ENCODE measurements around the gene SERTAD4. TPM values are rescaled to one million over a fixed set of nuclear protein-coding genes. Genes with fewer than 3 reads are reported as not detected.
A peak's percentile ranks its signal among the peaks of the same experiment; 100 is the strongest.

The SERTAD4 gene
- total and polyA plus RNA-seq, 2 donors (not counting 1 experiment from before 2014, with no cell fraction given) = 0.17 to 7.6 TPM

DNA sequence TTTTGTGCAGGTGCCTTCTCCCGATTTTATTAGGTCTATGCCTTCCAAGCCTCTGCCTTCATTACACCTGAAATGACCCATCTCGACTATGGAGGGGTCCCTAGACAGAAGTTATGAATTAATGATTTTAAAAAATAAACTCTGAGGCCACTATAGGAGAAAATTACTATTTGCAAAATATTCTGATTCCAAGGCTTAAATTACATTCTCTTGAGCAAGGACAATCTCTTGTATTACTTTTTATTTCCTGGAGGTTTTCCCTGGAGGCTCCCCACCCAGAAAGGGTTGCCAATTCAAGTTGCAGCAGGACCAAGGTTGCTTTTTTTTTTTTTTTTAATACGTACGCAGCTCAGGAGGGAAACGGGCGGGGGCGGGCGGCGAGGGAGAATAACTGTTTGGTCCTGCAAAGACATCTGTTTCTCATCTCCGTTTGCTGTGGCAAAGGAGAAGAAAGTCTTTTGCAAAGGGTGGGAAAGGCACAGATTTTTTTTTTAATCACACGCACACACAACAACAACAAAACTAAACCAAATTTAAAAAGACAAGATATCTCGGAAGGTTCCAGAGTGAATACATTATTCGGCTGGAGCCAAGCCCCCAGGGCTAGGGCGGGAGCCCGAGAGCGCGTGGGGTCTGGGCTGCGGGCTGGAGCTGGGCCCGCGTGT is 618 bp upstream of the SERTAD4 start:
- no peaks in the 10 kb centered on the region for H4K20me1 ChIP-seq (ENCODE audit: control insufficient read depth, extremely low read depth, insufficient read depth, low read length)
- H3K9me3 ChIP-seq (ENCODE audit: control insufficient read depth, insufficient read depth, low read depth, low read length) = no peaks in the 10 kb centered on the region
- H2AFZ ChIP-seq (ENCODE audit: low read length) = no peak overlapping the region
- no peaks in the 10 kb centered on the region for H3K36me3 ChIP-seq (ENCODE audit: control insufficient read depth, insufficient read depth, low read length)
- H3K4me2 ChIP-seq (ENCODE audit: extremely low read depth, insufficient read depth, low read length) = no peak overlapping the region
- H3K9ac ChIP-seq (ENCODE audit: insufficient read depth, low read length) = no peak overlapping the region
- H3K79me2 ChIP-seq (ENCODE audit: control insufficient read depth, insufficient read depth, low read length) = no peaks in the 10 kb centered on the region
- DNase-seq (ENCODE audit: low read depth in 2 of 2) = peak; percentile 20 to 66
- peaks cover 2% of the 10 kb centered on the region for H3K4me1 ChIP-seq (ENCODE audit: control insufficient read depth, extremely low read depth, insufficient read depth, low read length)
- peaks cover 4% of the 10 kb centered on the region for H3K27me3 ChIP-seq (ENCODE audit: control insufficient read depth, insufficient read depth, low read length)
- TF ChIP-seq EZH2 (IDR thresholded peaks at IDR 0.05; ENCODE audit: low read length, missing control alignments) (no peak), CTCF (conservative IDR thresholded peaks at IDR 0.05 in 1 of 2, IDR thresholded peaks at IDR 0.05 in 1 of 2; ENCODE audit: low read depth in 1 of 2, low read length in 2 of 2) (no peak)
- peak overlapping the region in 1 of 4 experiments; percentile 61 for H3K4me3 ChIP-seq (replicated peaks in 1 of 4; ENCODE audit: control extremely low read depth in 1 of 4, insufficient read depth in 1 of 4, low read depth in 3 of 4, low read length in 4 of 4)
- no peak overlapping the region for H3K27ac ChIP-seq (ENCODE audit: insufficient read depth, low read length)

DNA sequence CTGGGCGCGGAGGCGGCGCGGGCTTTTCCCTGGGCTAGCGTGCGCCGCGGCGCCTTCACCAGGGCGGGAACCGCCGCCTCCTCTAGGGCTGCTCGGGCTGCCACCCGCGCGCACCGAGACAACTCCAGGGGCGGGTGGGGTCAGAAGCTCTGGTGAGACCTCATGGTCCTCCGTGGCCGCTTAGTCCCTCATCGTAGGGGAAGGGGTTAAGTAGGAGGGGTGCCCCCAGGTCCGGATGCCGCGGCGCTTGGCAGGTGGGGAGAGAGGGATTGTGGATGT is 559 bp downstream of the SERTAD4 start:
- H3K9ac ChIP-seq (ENCODE audit: insufficient read depth, low read length) = peak overlapping the region; percentile 43
- H3K79me2 ChIP-seq (ENCODE audit: control insufficient read depth, insufficient read depth, low read length) = no peaks in the 10 kb centered on the region

More for the DNA sequence above, 559 bp downstream of the SERTAD4 start:
- Histone ChIP-seq H3K9me3 (ENCODE audit: control insufficient read depth, insufficient read depth, low read depth, low read length) (no peaks in the 10 kb centered on the region), H3K27ac (ENCODE audit: insufficient read depth, low read length) (no peak overlapping the region), H3K27me3 (ENCODE audit: control insufficient read depth, insufficient read depth, low read length) (peaks cover 4% of the 10 kb centered on the region), H3K4me3 (replicated peaks in 1 of 4; ENCODE audit: control extremely low read depth in 1 of 4, insufficient read depth in 1 of 4, low read depth in 3 of 4, low read length in 4 of 4) (peak overlapping the region; percentile 10 to 61 (median 52)), H3K4me1 (ENCODE audit: control insufficient read depth, extremely low read depth, insufficient read depth, low read length) (peaks cover 7% of the 10 kb centered on the region), H3K36me3 (ENCODE audit: control insufficient read depth, insufficient read depth, low read length) (no peaks in the 10 kb centered on the region), H4K20me1 (ENCODE audit: control insufficient read depth, extremely low read depth, insufficient read depth, low read length) (no peaks in the 10 kb centered on the region), H3K4me2 (ENCODE audit: extremely low read depth, insufficient read depth, low read length) (peak overlapping the region; percentile 91), H2AFZ (ENCODE audit: low read length) (no peak overlapping the region)
- TF ChIP-seq CTCF (conservative IDR thresholded peaks at IDR 0.05 in 1 of 2, IDR thresholded peaks at IDR 0.05 in 1 of 2; ENCODE audit: low read depth in 1 of 2, low read length in 2 of 2) (no peak), EZH2 (IDR thresholded peaks at IDR 0.05; ENCODE audit: low read length, missing control alignments) (no peak)
- DNase-seq (ENCODE audit: low read depth in 2 of 2) = no peak
